H9 (cell line): ENCODE measurements around the gene TMEM201. TPM values are rescaled to one million over a fixed set of nuclear protein-coding genes. Genes with fewer than 3 reads are reported as not detected.

ENCODE experiments used
- DNase-seq: peaks from one replicate; pipeline ENCODE4 v3.0.0-alpha.2; 2017
- H2AFZ ChIP-seq: one replicate; pipeline ENCODE4 v1.6.1; 2013; ENCODE audit warnings: mild to moderate bottlenecking, low read length, control low read depth, moderate library complexity
- H2AK5ac ChIP-seq: 2 replicates; pipeline ENCODE4 v1.6.1; 2013; ENCODE audit warnings: low read length, control low read depth, mixed read lengths; ENCODE audit not compliant: insufficient read length
- H2BK120ac ChIP-seq: one replicate; pipeline ENCODE4 v1.6.1; 2013; ENCODE audit warnings: low read depth, mild to moderate bottlenecking, low read length, control low read depth, inconsistent platforms; ENCODE audit not compliant: poor library complexity, severe bottlenecking
- H2BK12ac ChIP-seq: 2 replicates; pipeline ENCODE4 v1.6.1; 2013; ENCODE audit warnings: low read length, control low read depth, mixed read lengths, low read depth; ENCODE audit not compliant: insufficient read length
- H2BK15ac ChIP-seq: 2 replicates; pipeline ENCODE4 v1.6.1; 2013; ENCODE audit warnings: low read depth, low read length, control low read depth
- H2BK20ac ChIP-seq: one replicate; pipeline ENCODE4 v1.6.1; 2013; ENCODE audit warnings: low read depth, mild to moderate bottlenecking, low read length, control low read depth, inconsistent platforms; ENCODE audit not compliant: poor library complexity, severe bottlenecking
- H2BK5ac ChIP-seq: 2 replicates; pipeline ENCODE4 v1.6.1; 2013; ENCODE audit warnings: low read length, control low read depth, mixed read lengths; ENCODE audit not compliant: insufficient read length
- H3K14ac ChIP-seq: 2 replicates; pipeline ENCODE4 v1.6.1; 2013; ENCODE audit warnings: low read length, control low read depth; ENCODE audit not compliant: insufficient read depth
- H3K18ac ChIP-seq: 2 replicates; pipeline ENCODE4 v1.6.1; 2013; ENCODE audit warnings: low read depth, mild to moderate bottlenecking, mixed read lengths, low read length, control low read depth; ENCODE audit not compliant: insufficient read length
- H3K23ac ChIP-seq: 2 replicates; pipeline ENCODE4 v1.6.1; 2013; ENCODE audit warnings: low read length, control low read depth, mixed read lengths, low read depth; ENCODE audit not compliant: insufficient read length
- H3K23me2 ChIP-seq: 2 replicates; pipeline ENCODE4 v1.6.1; 2013; ENCODE audit warnings: low read depth, mild to moderate bottlenecking, mixed read lengths, low read length, control low read depth; ENCODE audit not compliant: insufficient read length, poor library complexity, severe bottlenecking
- H3K27ac ChIP-seq: 2 replicates; pipeline ENCODE4 v1.5.1; 2013; ENCODE audit warnings: low read length, control low read depth, mixed read lengths, low read depth; ENCODE audit not compliant: insufficient read length
- H3K27me3 ChIP-seq: 2 replicates; pipeline ENCODE4 v1.6.1; 2013; ENCODE audit warnings: low read length, control low read depth, inconsistent platforms; ENCODE audit not compliant: insufficient read depth
- H3K4ac ChIP-seq: 2 replicates; pipeline ENCODE4 v1.6.1; 2013; ENCODE audit warnings: low read depth, mild to moderate bottlenecking, control low read depth, inconsistent platforms, low read length, moderate library complexity
- H3K4me1 ChIP-seq: 2 replicates; pipeline ENCODE4 v1.6.1; 2013; ENCODE audit warnings: low read length, control low read depth, inconsistent platforms; ENCODE audit not compliant: insufficient read depth
- H3K4me2 ChIP-seq: 2 replicates; pipeline ENCODE4 v1.6.1; 2013; ENCODE audit warnings: low read length, control low read depth, mixed read lengths; ENCODE audit not compliant: insufficient read length, insufficient read depth
- H3K56ac ChIP-seq: 2 replicates; pipeline ENCODE4 v1.6.1; 2013; ENCODE audit warnings: low read depth, mild to moderate bottlenecking, mixed read lengths, low read length, control low read depth; ENCODE audit not compliant: insufficient read length
- H3K79me1 ChIP-seq: 2 replicates; pipeline ENCODE4 v1.6.1; 2013; ENCODE audit warnings: low read depth, mild to moderate bottlenecking, moderate library complexity, low read length, control low read depth, inconsistent platforms; ENCODE audit not compliant: insufficient read depth, poor library complexity, severe bottlenecking
- H3K79me2 ChIP-seq: 2 replicates; pipeline ENCODE4 v1.6.1; 2013; ENCODE audit warnings: low read length, control low read depth, inconsistent platforms; ENCODE audit not compliant: insufficient read depth
- H3K9ac ChIP-seq: 2 replicates; pipeline ENCODE4 v1.6.1; 2013; ENCODE audit warnings: low read length, control low read depth, mixed read lengths; ENCODE audit not compliant: insufficient read length; ENCODE audit errors: extremely low read depth
- H3K9me3 ChIP-seq: one replicate; pipeline ENCODE4 v1.6.1; 2013; ENCODE audit warnings: low read depth, low read length, inconsistent platforms; ENCODE audit not compliant: control insufficient read depth
- H3T11ph ChIP-seq: one replicate; pipeline ENCODE4 v1.6.1; 2013; ENCODE audit warnings: mild to moderate bottlenecking, low read length, control low read depth, inconsistent platforms
- H4K20me1 ChIP-seq: one replicate; pipeline ENCODE4 v1.6.1; 2013; ENCODE audit not compliant: control insufficient read depth, insufficient read length, insufficient read depth
- H4K5ac ChIP-seq: 2 replicates; pipeline ENCODE4 v1.6.1; 2013; ENCODE audit warnings: low read depth, mild to moderate bottlenecking, mixed read lengths, low read length, control low read depth; ENCODE audit not compliant: insufficient read length
- H4K8ac ChIP-seq: replicated peaks from 2 replicates; pipeline ENCODE4 v1.6.1; 2013; ENCODE audit warnings: low read length, control low read depth, mixed read lengths, low read depth; ENCODE audit not compliant: insufficient read length
- H4K91ac ChIP-seq: 2 replicates; pipeline ENCODE4 v1.6.1; 2013; ENCODE audit warnings: low read depth, mild to moderate bottlenecking, moderate library complexity, mixed read lengths, low read length, control low read depth; ENCODE audit not compliant: insufficient read length
- H3K27ac Mint-ChIP-seq, 3 experiments: 2 replicates in 2 of 3; 3 replicates in 1 of 3; pipeline ENCODE4 v1.8.0; 2020 to 2021; ENCODE audit warnings: mixed read lengths in 3 of 3, mild to moderate bottlenecking in 1 of 3, moderate library complexity in 1 of 3
- H3K27me3 Mint-ChIP-seq: 2 replicates; pipeline ENCODE4 v1.8.0; 2021; ENCODE audit warnings: low read depth, mild to moderate bottlenecking, moderate library complexity, mixed read lengths
- H3K36me3 Mint-ChIP-seq, 3 experiments: 2 replicates in 2 of 3; 3 replicates in 1 of 3; pipeline ENCODE4 v1.8.0; 2020 to 2021; ENCODE audit warnings: low read depth in 3 of 3, mixed read lengths in 3 of 3; ENCODE audit not compliant: insufficient read depth in 1 of 3
- H3K4me1 Mint-ChIP-seq, 2 experiments: 2 replicates each; pipeline ENCODE4 v1.8.0; 2020; ENCODE audit warnings: mixed read lengths in 2 of 2
- H3K4me3 Mint-ChIP-seq, 2 experiments: 2 replicates in 1 of 2; 3 replicates in 1 of 2; pipeline ENCODE4 v1.8.0; 2020 to 2021; ENCODE audit warnings: mild to moderate bottlenecking in 2 of 2, mixed read lengths in 2 of 2, moderate library complexity in 1 of 2
- H3K9me3 Mint-ChIP-seq, 2 experiments: 2 replicates in 1 of 2; 3 replicates in 1 of 2; pipeline ENCODE4 v1.8.0; 2020; ENCODE audit warnings: mild to moderate bottlenecking in 2 of 2, mixed read lengths in 2 of 2, moderate library complexity in 1 of 2
- CTCF ChIP-seq: fragments of 200-600 bp; sonication (generic); conservative IDR thresholded peaks from 3 replicates; pipeline ENCODE4 v1.8.0; 2021; ENCODE audit warnings: antibody characterized with exemption, mild to moderate bottlenecking
- WGBS: extraction: QIAGEN DNeasy Blood & Tissue Kit; methylation state at CpG from one replicate; pipeline ENCODE4 v1.1.7; 2013; ENCODE audit warnings: missing lambda C conversion rate, low lambda C conversion rate, mixed read lengths; ENCODE audit not compliant: insufficient read length; ENCODE audit errors: extremely low coverage; 5-methylcytosine and 5-hydroxymethylcytosine counted together
- total RNA-seq: library from RNA; stranded (reverse); gene quantifications from 2 replicates; pipeline ENCODE4 v1.2.1, GENCODE V29; 2021

Gene TMEM201
- total RNA-seq, 1 experiment from 2014 or later = 31.0 TPM

- no peak overlapping the region for H3K18ac ChIP-seq
- H3K79me2 ChIP-seq = no peaks in the 10 kb centered on the region
- peaks cover 9% of the 10 kb centered on the region; the same call in 1 of the 2 replicates for H3K27me3 ChIP-seq
- no peaks in the 10 kb centered on the region for H3K79me1 ChIP-seq
- no peak overlapping the region for H2BK120ac ChIP-seq
- TF ChIP-seq CTCF = no peak
- no peaks in the 10 kb centered on the region; a peak in 1 of 5 replicates for H3K9me3 Mint-ChIP-seq
- H3T11ph ChIP-seq = no peak overlapping the region
- no peak overlapping the region for H3K9ac ChIP-seq
- no peak overlapping the region for H4K8ac ChIP-seq
- no peak overlapping the region for H3K14ac ChIP-seq
- no peak overlapping the region for H3K27ac ChIP-seq
- no peak overlapping the region for H4K5ac ChIP-seq
- H4K20me1 ChIP-seq = no peaks in the 10 kb centered on the region
- H2AFZ ChIP-seq = no peak overlapping the region
- no peak overlapping the region for H2BK12ac ChIP-seq
- no peak overlapping the region for H2BK15ac ChIP-seq
- DNase-seq = no peak
- no peaks in the 10 kb centered on the region for H3K4me1 ChIP-seq
- no CpG with 5 or more reads among the region's 10 CpGs for WGBS
- H3K4me2 ChIP-seq = no peak overlapping the region
- peaks cover 10% of the 10 kb centered on the region for H3K23me2 ChIP-seq
- H3K27me3 Mint-ChIP-seq = peaks cover 62% of the 10 kb centered on the region
- H3K4ac ChIP-seq = no peak overlapping the region
- no peak overlapping the region for H4K91ac ChIP-seq
- H2BK5ac ChIP-seq = no peak overlapping the region
- H3K36me3 Mint-ChIP-seq = no peaks in the 10 kb centered on the region
- H3K4me1 Mint-ChIP-seq = peaks cover 10 to 17% of the 10 kb centered on the region in 2 experiments
- no peak overlapping the region for H3K27ac Mint-ChIP-seq
- H3K23ac ChIP-seq = no peak overlapping the region
- H3K4me3 Mint-ChIP-seq = peak overlapping the region; percentile 59 to 81; a peak in 3 of 5 replicates
- no peak overlapping the region for H2AK5ac ChIP-seq
- H3K56ac ChIP-seq = no peak overlapping the region
- H2BK20ac ChIP-seq = no peak overlapping the region
- H3K9me3 ChIP-seq = no peaks in the 10 kb centered on the region
These were observed 64.9 kb downstream of the TMEM201 start for GRCh38 chr1:9653491-9654050.
